Stimulated activated CD8-positive, alpha-beta memory T cell treated with anti-CD3 and anti-CD28 coated beads, Interleukin-15, amount 100 ng/mL, for 48 hours (primary cell): Measurements from ENCODE around the gene ANKIB1.
"Not testable (repeated sequence)": the region's sequence is repeated elsewhere in the genome, so short reads cannot be mapped to it uniquely, and the experiment has no call there.

Experiments used
- DNase-seq, 2 donors: peaks; one replicate each; pipeline ENCODE4 v3.0.0-alpha.2; 2020; ENCODE audit warnings: low read depth in 2 of 2

Gene ANKIB1

DNA sequence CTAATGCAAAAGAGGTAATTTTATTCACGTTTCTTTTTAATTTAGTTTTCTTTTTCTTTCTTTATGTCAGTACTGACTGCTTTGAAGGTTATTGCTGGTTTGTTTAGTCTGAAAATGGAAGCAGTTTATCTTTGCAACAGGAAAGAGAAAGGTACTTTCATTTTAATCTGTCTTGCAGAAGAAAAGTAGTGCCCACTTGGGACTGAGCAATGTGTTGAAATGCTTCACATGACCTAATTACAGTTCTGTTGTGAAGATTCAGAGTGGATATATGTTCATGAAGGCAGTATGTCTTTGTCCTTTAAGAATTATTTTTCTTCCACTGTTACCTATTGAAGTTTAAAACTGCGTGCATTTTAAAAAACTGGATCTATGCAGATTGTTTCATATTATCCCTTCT, 80.1 kb downstream of the ANKIB1 start:
- DNase-seq = no peak

DNA sequence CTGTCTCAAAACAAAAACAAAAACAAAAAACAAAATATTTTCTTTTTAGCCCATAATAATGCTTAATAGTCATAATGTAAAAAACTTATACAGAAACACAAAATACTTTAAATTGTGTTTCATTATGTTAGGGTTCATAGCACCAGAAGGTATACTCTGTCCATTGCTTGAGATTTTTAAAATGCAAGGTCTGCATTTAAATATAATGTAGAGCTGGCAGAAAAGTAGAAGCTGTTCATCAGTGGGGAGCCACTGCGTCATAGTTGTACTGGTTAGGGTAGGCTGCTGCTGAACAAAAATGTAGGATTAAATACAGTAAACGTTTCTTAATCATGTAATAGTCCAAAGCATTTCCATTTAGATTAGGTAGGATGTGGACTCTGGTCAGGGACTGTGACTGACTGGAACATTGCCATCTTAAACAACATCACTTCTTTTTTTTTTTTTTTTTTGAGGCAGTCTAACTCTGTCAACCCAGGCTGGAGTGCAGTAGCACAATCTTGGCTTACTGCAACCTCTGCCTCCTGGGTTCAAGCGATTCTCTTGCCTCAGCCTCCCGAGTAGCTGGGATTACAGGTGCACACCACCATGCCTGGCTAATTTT, 85.2 kb downstream of the ANKIB1 start:
- no peak for DNase-seq

DNA sequence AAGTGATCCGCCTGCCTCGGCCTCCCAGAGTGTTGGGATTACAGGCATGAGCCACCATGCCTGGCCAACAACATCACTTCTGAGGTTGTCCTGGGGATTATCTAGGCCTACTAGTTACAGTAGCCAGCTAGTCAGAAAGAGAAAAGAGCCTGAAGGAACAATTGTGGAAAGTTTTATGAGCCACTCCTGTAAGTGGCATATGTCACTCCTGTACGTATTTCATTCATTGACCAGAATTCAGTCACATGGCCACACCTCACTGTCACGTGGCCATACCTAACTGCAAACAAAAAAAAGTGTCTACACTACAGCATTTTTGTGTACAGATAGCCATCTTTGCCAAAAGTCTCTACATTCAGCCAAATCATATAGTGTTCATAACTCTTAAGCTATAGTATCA, 85.7 kb downstream of the ANKIB1 start:
- DNase-seq = no peak

DNA sequence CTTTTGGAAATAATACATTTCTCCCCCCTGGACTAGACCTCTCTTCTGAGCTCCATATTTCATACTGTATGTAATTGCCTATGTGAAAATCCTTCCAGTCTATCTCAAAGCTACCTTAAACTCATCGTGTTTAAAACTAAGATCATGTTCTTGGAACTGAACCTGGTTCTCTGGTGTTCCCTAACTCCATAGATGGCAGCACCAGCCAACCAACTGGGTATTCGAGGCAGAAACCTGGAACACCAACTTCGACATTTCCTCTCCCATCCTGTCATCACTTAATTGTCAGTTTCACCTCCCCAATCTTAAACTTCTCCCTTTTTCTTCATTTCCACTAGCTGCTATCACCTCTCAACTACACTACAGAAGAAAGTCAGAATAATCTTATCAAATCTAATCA, 87.0 kb downstream of the ANKIB1 start:
- DNase-seq = no peak

DNA sequence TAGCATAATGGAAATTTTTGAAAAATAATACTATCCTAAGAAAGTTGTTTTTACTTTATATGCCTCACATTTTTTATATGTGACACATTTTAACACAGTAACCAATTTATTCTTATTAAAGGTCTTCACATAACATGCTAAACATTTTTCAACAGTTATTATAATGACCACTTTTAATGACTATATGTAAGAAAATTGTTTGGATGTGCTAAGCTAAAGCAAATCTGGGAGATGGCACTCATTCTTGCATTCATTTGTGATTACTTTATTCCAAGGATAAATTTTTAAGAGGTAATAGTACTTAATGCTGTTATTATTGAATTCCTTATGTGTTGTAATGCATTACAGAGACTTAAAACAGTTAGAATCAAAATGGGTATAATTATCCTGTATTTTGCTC, 88.1 kb downstream of the ANKIB1 start:
- no peak for DNase-seq

DNA sequence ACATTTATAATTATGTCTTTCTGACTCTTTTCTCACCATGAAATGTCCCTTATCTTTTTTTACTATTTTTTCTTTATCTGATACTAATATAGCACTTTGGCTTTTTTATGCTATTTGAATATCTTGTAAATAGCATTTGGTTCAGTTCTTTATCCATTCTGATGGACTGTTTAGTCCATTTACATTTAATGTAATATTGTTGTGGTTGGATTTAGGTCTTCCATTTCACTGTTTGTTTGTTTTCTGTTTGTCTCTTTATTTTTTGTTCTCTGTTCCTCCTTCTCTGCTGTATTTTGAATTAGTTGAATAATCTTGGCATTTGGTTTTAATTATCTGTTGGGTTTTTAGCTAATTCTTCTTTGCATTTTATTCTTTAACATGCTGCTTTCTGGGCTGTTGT, 89.8 kb downstream of the ANKIB1 start:
- no peak for DNase-seq

DNA sequence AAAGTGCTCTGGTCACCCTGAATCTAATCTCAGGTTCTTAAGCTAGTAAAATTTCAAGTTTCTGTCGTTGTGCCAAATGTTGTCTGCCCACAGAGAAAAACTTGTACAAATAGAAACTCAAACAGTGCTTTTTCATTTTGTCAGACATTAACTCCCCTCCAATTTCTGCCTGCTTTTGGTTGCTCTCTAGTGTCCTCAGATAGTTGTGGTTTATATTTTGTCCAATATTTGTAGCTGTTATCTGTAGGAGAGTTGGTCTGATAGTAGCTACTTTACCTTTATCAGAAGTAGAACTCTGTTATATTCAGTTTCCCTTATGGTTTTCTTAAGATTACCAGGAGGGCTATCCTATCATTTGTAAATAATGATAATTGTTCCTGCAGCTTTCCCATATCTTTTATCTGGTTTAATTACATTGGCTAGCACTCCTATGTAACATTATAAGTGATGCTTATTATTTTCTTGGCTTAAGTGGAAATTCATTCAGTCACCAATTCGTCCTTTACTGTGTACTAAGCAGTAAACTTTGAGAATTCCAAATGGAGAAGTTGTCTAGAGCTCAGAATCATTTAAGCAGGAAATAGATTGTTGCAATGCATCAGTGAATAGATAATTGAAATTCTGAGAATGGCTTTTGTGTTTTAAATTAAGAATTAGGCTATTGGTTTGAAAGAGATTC, 91.0 kb downstream of the ANKIB1 start:
- DNase-seq = no peak

DNA sequence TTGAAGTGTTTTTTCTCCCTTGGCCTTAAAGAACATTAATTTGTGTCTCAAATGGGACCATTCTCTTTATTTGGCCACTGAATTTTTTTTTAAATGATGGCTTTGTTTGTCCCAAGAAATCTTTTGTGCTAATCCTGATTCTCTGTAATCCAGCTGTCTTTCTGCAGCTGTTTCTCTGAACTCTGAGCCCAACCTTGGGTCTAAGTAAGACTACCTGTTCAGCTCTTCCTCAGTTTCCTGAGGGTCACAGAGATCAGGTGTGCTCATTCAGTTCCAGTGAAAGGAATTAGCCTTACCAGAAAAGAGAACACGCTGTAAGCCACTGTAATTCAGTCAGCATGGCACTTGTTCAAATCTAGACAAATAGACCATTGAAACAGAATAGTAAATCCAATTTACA, 94.2 kb downstream of the ANKIB1 start:
- no peak for DNase-seq

DNA sequence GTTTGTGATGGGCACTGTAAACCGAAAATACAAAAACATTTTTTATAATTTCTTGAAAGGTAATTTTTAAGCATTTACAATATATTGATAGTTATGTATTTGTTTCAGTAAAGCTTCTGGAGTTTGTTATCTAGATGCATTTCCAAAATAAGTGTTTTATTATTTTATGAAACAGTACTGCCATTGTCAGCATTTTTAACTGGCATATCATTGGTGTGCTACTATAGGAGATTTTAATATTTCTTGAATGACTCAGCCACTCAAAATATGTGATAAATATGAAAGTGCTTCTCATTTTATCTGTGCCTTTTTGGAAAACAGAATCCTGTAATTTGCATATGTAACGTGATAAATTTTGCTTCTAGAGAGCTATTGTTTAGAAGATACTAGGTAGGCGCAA, 97.9 kb downstream of the ANKIB1 start:
- no peak for DNase-seq

DNA sequence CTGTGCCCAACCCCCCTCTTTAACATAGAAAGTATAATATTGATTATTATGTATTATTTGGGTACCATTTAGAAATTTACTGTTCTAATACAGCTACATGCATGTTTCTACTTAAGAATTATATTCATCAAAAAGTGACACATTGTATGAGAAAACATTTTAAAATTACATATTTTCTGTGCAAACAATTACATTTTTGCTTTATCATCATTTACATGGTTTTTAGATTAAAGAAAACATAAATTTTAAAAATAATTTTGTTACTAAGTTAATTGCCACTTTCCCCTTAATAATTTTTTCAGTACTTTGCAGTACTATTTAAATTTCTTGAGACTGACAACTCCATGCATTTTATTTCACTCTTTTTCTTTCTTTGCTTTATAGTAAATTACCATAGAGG, 106.2 kb downstream of the ANKIB1 start:
- DNase-seq = no peak

DNA sequence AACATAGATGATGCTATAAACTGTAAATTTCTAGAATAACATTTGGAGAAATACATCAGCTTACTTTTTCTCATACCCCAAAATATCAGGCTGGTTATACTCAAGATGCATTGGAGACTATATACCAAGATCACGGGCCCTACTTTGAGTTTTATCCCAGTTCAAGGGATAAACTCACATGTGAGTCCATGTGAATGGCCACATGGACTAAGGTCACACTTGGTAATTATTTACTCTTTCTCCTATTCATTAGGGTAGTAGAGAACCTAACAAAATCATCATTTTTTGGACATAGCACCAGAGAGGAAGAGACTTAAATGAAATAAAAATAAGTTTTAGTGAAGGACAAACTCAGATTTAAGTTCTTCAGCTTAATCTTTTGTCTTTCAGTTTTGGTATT, 108.4 kb downstream of the ANKIB1 start:
- no peak for DNase-seq

DNA sequence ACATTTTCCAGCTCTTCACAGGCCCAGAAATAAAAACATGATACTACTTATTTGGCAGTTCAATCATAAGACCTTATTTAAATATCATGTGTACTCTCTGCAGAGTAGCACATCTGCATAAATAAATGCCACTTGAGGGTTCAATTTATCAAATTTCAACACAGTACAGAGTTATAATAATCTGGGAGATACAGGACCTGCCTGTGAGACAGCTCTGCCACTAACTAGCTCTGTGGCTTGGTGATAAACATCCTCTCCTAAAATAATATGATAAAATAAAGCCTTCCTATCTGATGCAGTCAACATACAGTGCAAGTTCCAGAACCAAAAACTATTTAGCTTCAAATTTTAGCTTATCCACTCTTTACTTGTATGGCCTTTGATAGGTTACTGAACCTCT, 110.6 kb downstream of the ANKIB1 start:
- no peak for DNase-seq

DNA sequence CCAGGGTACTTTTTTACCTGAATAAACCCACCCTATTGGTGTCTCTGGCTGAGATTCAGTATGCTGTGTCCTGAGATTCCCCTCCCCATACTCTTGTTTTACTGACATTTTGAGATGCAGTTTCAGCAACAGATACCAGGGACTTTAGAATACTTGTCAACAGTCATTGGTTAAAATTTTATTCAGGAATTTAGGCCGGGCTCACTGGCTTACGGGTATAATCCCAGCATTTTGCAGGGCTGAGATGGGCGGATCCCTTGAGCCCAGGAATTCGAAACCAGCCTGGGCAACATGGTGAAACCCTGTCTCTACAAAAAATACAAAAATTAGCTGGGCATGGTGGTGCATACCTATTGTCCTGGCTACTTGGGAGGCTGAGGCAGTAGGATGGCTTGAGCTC, 111.5 kb downstream of the ANKIB1 start:
- DNase-seq = no peak

DNA sequence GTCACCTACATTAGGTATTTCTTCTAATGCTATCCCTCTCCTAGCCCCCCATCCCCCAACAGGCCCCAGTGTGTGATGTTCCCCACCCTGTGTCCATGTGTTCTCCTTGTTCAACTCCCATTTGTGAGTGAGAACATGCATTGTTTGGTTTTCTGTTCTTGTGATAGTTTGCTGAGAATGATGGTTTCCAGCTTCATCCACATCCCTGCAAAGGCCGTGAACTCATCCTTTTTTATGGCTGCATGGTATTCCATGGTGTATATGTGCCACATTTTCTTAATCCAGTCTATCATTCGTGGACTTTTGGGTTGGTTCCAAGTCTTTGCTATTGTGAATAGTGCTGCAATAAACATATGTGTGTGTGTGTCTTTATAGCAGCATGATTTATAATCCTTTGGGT, 113.4 kb downstream of the ANKIB1 start:
- DNase-seq = not testable (repeated sequence)

DNA sequence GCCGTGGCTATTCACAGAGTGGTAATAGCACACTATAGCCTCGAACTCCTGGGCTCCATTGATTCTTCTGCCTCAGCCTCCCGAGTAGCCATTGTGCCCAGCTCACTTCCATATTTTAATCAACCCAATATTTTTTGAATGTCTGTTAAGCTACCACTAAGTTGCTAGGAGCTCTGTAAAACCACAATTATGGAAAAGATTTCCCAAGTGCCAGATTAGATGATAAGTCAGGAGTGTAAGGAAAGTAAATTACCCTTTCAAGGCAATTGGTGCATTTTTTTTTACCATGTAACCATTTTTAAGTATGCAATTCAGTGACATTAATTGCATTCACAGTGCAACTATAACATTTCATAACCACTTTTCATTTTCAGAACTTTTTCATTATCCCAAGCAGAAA, 114.0 kb downstream of the ANKIB1 start:
- no peak for DNase-seq

DNA sequence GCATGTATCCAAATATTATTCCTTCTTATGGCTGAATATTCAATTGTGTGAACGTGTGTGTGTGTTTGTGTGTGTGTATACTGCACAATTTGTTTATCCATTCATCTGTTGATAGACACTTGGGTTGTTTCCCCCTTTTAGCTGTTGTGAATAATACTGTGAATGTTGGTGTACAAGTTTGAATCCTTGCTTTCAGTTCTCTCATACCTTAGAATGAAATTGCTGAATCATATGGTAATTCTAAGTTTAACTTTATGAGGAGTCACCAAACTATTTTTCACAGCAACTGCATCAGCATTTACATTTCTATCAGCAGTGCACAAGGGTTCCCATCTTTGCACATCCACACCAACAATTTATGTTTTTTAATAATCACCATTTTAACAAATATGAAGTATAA, 114.6 kb downstream of the ANKIB1 start:
- no peak for DNase-seq

DNA sequence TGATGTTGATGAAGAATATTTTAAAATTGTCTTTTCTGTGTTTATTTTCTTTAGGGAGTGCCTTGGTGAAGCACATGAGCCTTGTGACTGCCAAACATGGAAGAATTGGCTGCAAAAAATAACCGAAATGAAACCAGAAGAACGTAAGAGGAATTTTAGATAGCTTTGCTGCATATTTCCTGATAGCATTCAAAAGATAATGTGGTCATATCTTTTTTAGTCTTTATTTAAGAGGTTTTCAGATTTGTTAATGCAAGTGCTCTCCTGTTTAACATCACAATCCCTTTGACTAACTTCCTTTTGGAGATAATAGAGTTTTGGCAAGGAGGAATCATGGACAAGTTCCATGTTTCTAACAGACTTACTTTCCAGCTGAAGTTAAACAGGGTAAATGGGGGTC, 116.4 kb downstream of the ANKIB1 start:
- no peak for DNase-seq

DNA sequence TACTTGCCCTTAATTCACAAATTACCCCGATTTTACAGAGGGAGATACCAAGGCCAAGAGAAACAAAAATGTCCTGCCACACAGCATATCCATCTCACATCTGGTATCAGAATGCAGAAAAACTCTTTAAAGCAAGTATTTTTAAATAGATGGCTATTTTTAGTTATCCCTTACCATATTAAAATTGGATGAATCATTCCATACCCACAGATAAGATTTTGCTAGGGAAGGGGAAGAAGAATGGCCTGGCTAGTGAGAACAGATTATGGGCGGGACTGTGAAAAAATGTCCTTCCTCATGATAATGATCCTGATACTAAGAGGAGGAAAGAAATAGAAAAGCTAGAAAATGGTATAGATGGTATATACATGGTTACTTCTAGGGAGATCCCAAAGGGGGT, 121.0 kb downstream of the ANKIB1 start:
- no peak for DNase-seq

DNA sequence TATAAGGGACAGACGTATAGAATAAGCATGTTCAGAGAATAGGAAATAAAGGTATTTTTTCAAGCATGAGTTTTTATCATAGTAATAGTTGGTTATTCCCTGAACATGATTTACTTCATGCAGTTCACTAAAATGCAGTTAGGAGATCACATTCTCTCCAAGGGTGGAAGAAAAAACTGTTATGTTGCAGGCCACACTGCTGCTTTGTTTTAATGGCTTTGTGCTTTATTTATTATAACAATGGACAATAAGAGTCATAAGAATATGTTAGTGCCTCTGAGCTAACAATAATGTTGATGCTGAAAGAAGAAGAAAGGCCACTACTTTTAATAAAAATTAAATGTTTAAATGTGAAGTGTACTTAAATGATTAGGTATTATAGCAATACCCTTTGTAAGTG, 123.0 kb downstream of the ANKIB1 start:
- no peak for DNase-seq

DNA sequence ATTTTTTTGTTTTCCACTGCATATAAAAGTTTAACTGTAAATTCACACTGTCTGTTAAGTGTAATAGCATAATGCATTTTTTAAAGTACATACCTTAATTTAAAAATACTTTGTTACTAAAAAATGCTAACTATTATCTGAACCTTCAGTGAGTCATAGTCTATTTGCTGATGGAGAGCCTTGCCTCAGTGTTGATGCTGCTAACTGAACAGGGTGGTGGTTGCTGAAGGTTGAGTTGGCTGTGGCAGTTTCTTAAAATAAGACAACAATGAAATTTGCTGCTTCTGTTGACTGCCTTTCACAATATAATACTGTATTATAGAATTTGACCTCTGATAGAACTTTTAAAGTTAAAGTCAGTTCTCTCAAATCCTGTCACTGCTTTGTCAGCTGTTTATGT, 129.2 kb downstream of the ANKIB1 start:
- DNase-seq = no peak

DNA sequence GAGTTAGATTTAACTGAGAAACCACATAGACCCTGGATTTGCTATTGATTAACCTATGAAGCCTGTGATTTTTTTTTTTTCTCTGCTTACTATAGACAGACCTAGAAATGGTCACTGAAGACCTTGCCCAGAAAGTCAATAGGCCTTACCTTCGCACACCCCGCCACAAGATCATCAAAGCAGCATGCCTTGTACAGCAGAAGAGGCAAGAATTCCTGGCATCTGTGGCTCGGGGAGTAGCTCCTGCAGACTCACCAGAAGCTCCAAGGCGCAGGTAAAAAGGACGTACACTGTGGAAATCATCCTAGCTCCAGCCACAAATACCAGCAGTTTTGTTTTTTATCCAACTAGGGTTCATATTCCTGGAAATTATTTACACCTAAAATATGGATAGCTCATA, 145.3 kb downstream of the ANKIB1 start:
- DNase-seq = no peak

DNA sequence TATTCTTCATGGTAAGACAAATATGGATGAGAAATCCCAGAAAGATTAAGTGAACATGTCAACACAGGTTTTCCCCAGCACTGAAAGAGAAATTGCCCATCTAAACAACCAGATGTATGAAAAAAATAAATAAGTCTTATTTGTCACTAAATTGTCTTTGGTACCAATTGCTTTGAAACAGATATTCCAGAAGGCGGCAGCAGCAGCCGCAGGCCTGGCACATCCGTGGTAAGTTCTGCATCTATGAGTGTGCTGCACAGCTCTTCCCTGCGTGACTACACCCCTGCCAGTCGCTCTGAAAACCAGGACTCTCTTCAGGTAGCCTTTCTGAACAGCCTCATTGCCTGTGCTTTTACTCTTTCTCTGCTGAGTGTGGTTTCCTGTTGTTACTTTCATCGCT, 151.8 kb downstream of the ANKIB1 start:
- DNase-seq = no peak

DNA sequence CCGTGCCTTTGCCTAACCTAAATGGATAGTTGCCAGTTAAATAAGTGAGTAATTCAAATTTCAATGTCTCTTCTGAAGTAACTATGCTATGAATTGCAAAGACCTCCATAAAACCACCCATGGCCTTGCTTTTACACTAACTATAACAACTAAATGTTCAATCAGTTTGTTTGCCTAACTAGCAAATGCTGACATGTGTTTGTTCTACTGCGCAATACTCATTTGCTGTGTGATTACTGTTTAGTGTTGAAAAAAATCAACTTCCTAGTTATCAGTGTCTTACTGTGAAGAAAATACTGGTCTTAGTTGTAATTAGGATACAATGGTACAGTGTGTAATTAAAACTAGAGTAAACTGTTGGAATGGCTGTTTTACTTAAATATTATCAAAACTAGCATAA, 154.2 kb downstream of the ANKIB1 start:
- DNase-seq = no peak
